ENCODE measurements around the gene ADGRD1.

Gene ADGRD1

GRCh38 chr12:131046813-131047788 is 93.4 kb downstream of the ADGRD1 start:
- no peak for DNase-seq

GRCh38 chr12:131047789-131048610 is 94.3 kb downstream of the ADGRD1 start:
- DNase-seq: no peak

- DNase-seq: no peak
Measured at GRCh38 chr12:131048611-131048990, 94.9 kb downstream of the ADGRD1 start.

GRCh38 chr12:131049002-131049401 is 95.3 kb downstream of the ADGRD1 start:
- DNase-seq: no peak

- no peak for DNase-seq
Measured at GRCh38 chr12:131049549-131050339, 96.0 kb downstream of the ADGRD1 start.

GRCh38 chr12:131050463-131051154 is 96.9 kb downstream of the ADGRD1 start:
- no peak for DNase-seq

GRCh38 chr12:131051155-131051473 is 97.4 kb downstream of the ADGRD1 start:
- DNase-seq: no peak

- DNase-seq: no peak
Measured at GRCh38 chr12:131052063-131052781, 98.5 kb downstream of the ADGRD1 start.

GRCh38 chr12:131052929-131053328 is 99.2 kb downstream of the ADGRD1 start:
- no peak for DNase-seq

GRCh38 chr12:131053567-131053966 is 99.9 kb downstream of the ADGRD1 start:
- no peak for DNase-seq

- DNase-seq: no peak
Measured at GRCh38 chr12:131054345-131055092, 100.8 kb downstream of the ADGRD1 start.

GRCh38 chr12:131055093-131055465 is 101.4 kb downstream of the ADGRD1 start:
- DNase-seq: no peak

- DNase-seq: no peak
Measured at GRCh38 chr12:131055596-131056233, 102.0 kb downstream of the ADGRD1 start.

GRCh38 chr12:131056626-131057025 is 102.9 kb downstream of the ADGRD1 start:
- DNase-seq: no peak

GRCh38 chr12:131057211-131057721 is 103.6 kb downstream of the ADGRD1 start:
- DNase-seq: no peak

- no peak for DNase-seq
Measured at GRCh38 chr12:131057722-131058515, 104.2 kb downstream of the ADGRD1 start.

GRCh38 chr12:131058700-131059099 is 105.0 kb downstream of the ADGRD1 start:
- no peak for DNase-seq

- no peak for DNase-seq
Measured at GRCh38 chr12:131060011-131060703, 106.5 kb downstream of the ADGRD1 start.
